ENCODE data around the gene SELENOH. TPM values are rescaled to one million over a fixed set of nuclear protein-coding genes. Genes with fewer than 3 reads are reported as not detected.

SELENOH gene
- total RNA-seq, 1 donor from 2014 or later: 120 TPM

- no peak for TF ChIP-seq CTCF (IDR thresholded peaks at IDR 0.05)
- no peak for TF ChIP-seq POLR2A (IDR thresholded peaks at IDR 0.05)
- no peak for TF ChIP-seq POLR2AphosphoS5 (IDR thresholded peaks at IDR 0.05; ENCODE audit: insufficient read depth in 1 of 2, low read depth in 1 of 2)
- H3K9me3 ChIP-seq: no peaks in the 10 kb centered on the region
- DNase-seq (ENCODE audit: extremely low spot score in 2 of 2): no peak
- intact Hi-C loops (cut with DNase I): no loop called here
- no peak overlapping the region for H3K4me3 ChIP-seq
- H3K27ac ChIP-seq: no peak overlapping the region
- H3K36me3 ChIP-seq: no peaks in the 10 kb centered on the region
- H3K27me3 ChIP-seq: no peaks in the 10 kb centered on the region
- peaks cover 3% of the 10 kb centered on the region for H3K4me1 ChIP-seq
Observed at GRCh38 chr11:57727185-57727584, 14.1 kb upstream of the SELENOH start.

- Histone ChIP-seq H3K9me3 (no peaks in the 10 kb centered on the region), H3K27me3 (no peaks in the 10 kb centered on the region), H3K27ac (no peak overlapping the region), H3K36me3 (no peaks in the 10 kb centered on the region), H3K4me3 (no peak overlapping the region), H3K4me1 (peaks cover 4% of the 10 kb centered on the region)
- TF ChIP-seq POLR2A (IDR thresholded peaks at IDR 0.05) (no peak), CTCF (IDR thresholded peaks at IDR 0.05) (no peak), POLR2AphosphoS5 (IDR thresholded peaks at IDR 0.05; ENCODE audit: insufficient read depth in 1 of 2, low read depth in 1 of 2) (no peak)
- DNase-seq (ENCODE audit: extremely low spot score in 2 of 2): no peak
- intact Hi-C loops (cut with DNase I): no loop called here
Observed at GRCh38 chr11:57728829-57729228, 12.5 kb upstream of the SELENOH start.

GRCh38 chr11:57729479-57729878 lies 11.8 kb upstream of the SELENOH start:
- H3K36me3 ChIP-seq: no peaks in the 10 kb centered on the region
- peaks cover 4% of the 10 kb centered on the region for H3K4me1 ChIP-seq
- H3K27me3 ChIP-seq: no peaks in the 10 kb centered on the region
- intact Hi-C loops (cut with DNase I): no loop called here
- H3K4me3 ChIP-seq: no peak overlapping the region
- TF ChIP-seq POLR2A (IDR thresholded peaks at IDR 0.05) (no peak), POLR2AphosphoS5 (IDR thresholded peaks at IDR 0.05; ENCODE audit: insufficient read depth in 1 of 2, low read depth in 1 of 2) (no peak), CTCF (IDR thresholded peaks at IDR 0.05) (no peak)
- H3K27ac ChIP-seq: no peak overlapping the region
- no peaks in the 10 kb centered on the region for H3K9me3 ChIP-seq
- DNase-seq (ENCODE audit: extremely low spot score in 2 of 2): no peak

GRCh38 chr11:57732661-57733060 lies 8.6 kb upstream of the SELENOH start:
- H3K4me1 ChIP-seq: peaks cover 4% of the 10 kb centered on the region
- no peaks in the 10 kb centered on the region for H3K27me3 ChIP-seq
- H3K27ac ChIP-seq: no peak overlapping the region
- TF ChIP-seq POLR2A (IDR thresholded peaks at IDR 0.05): no peak
- no peak for TF ChIP-seq CTCF (IDR thresholded peaks at IDR 0.05)
- no peak for TF ChIP-seq POLR2AphosphoS5 (IDR thresholded peaks at IDR 0.05; ENCODE audit: insufficient read depth in 1 of 2, low read depth in 1 of 2)
- intact Hi-C loops (cut with DNase I): no loop called here
- H3K9me3 ChIP-seq: no peaks in the 10 kb centered on the region
- DNase-seq (ENCODE audit: extremely low spot score in 2 of 2): no peak
- no peak overlapping the region for H3K4me3 ChIP-seq
- H3K36me3 ChIP-seq: peaks cover 0 to under 1% of the 10 kb centered on the region in 2 donors

GRCh38 chr11:57735619-57736298 lies 5.5 kb upstream of the SELENOH start:
- Histone ChIP-seq H3K36me3 (peaks cover 0 to 17% of the 10 kb centered on the region in 2 donors), H3K9me3 (no peaks in the 10 kb centered on the region), H3K4me3 (no peak overlapping the region), H3K27ac (no peak overlapping the region), H3K4me1 (peaks cover 9% of the 10 kb centered on the region), H3K27me3 (no peaks in the 10 kb centered on the region)
- intact Hi-C loops (cut with DNase I): no loop called here
- DNase-seq (ENCODE audit: extremely low spot score in 2 of 2): no peak
- TF ChIP-seq CTCF (IDR thresholded peaks at IDR 0.05) (no peak), POLR2AphosphoS5 (IDR thresholded peaks at IDR 0.05; ENCODE audit: insufficient read depth in 1 of 2, low read depth in 1 of 2) (no peak), POLR2A (IDR thresholded peaks at IDR 0.05) (no peak)
